GM21526 (cell line): ENCODE measurements around the gene RPS6KB1.
"Not testable (repeated sequence)": the region's sequence is repeated elsewhere in the genome, so short reads cannot be mapped to it uniquely, and the experiment has no call there.

Experiments used
- ATAC-seq: cut with Tn5 transposase; IDR thresholded peaks from one replicate; pipeline ENCODE4 v1.9.1; 2021; ENCODE audit warnings: moderate library complexity; ENCODE audit not compliant: unreplicated experiment, low FRiP score

Gene RPS6KB1

DNA sequence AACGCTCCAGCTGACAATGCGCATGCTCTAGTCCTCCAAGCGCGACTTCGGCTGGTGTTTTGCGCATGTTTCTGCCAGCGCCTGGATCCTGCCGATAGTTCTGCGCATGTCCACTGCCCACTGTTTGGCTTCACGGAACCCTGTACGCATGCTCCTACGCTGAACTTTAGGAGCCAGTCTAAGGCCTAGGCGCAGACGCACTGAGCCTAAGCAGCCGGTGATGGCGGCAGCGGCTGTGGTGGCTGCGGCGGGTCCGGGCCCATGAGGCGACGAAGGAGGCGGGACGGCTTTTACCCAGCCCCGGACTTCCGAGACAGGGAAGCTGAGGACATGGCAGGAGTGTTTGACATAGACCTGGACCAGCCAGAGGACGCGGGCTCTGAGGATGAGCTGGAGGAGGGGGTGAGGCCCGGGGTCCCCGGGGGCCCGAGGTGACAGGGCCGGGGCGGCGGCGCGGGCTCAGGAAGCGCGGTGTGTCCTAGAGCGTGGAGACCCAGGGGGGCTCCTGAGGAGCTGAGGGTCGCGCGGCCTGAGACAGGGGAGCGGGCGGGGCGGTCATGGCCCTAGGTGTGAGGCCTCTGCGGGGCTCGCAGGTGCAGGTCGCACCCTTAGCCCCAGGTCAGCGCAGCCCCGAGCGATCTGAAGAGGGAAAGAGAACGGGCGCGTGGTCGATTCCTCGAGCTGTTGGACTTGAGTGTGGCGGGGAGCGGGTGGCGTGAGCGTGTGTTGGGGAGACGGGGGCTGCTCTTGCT, at the start of gene RPS6KB1, which contains the start of gene TUBD1:
TSS of gene RPS6KB1 (plus strand) at position 198 of the 752 bp plus-strand sequence. CDS start at position 262, 64 bp downstream.
TSS of gene TUBD1 (minus strand) at position 20 of the 752 bp plus-strand sequence. CDS start 1,941 bp downstream, outside the sequence.
- ATAC-seq: peak; percentile 83

DNA sequence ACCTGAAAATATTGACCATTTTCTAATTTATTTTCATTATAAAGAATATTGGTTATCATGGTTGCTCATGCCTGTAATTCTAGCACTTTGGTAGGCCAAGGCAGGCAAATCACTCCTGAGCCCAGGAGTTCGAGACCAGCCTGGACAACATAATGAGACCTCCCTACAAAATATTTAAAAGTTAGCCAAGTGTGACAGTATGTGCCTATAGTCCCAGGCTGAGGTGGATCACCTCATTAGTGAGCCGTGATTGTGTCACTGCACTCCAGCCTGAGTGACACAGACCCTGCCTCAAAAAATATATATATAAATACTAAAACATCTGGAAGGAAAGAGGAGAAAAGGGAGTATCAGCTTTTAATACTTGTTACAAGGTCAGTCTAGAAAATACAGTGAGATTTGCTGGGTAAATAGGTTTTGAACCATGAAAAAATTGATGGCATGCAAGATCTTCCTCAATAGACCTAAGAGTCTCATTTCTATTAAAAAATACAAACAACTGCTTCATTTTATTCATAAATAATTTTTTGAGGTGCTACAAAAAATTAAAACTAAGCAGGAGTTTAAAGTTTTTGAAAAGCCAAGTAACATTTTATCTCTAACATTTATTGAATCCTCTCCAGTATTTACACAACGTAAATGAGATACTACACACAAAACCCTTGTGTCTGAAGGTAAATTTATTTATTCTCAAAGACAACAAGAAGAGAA, 47.9 kb upstream of the RPS6KB1 start:
- ATAC-seq: no peak

DNA sequence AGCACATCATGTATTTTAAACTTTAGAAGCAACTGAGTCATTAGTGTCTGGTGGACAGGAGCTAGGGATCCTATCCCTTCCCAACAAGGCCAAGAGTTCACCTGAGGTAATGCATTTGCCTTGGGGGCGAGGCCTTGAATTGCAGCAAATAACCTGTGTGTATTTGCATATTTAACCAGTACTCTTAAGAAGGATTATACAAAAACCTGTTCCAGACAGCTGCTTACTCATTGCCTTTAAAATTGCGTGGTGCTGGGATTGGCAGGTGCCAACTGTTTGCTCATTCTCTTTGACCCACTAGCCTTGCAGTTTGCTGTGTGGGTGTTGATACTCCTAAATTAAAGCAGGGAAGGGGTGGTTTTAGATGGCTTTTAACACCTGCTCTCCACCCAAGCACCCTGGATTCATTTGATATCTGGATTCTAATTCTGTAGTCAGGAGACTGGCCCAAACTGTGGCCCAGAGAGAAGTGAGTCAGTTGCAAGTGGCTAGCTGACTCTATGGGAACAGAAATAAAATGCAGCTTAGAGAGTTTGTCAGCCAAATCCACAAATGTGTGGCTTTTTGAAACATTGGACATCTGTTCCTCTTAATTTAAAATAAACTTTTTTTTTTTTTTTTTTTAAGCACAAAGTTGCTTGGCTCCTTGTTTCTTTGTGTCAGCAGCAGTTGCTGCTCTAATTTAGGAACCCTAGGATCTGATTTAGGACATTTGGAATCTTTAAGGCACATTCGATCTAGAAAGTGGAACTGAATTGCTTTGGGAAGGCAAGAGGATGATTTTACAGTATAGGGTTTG, 47.1 kb upstream of the RPS6KB1 start:
- no peak for ATAC-seq

DNA sequence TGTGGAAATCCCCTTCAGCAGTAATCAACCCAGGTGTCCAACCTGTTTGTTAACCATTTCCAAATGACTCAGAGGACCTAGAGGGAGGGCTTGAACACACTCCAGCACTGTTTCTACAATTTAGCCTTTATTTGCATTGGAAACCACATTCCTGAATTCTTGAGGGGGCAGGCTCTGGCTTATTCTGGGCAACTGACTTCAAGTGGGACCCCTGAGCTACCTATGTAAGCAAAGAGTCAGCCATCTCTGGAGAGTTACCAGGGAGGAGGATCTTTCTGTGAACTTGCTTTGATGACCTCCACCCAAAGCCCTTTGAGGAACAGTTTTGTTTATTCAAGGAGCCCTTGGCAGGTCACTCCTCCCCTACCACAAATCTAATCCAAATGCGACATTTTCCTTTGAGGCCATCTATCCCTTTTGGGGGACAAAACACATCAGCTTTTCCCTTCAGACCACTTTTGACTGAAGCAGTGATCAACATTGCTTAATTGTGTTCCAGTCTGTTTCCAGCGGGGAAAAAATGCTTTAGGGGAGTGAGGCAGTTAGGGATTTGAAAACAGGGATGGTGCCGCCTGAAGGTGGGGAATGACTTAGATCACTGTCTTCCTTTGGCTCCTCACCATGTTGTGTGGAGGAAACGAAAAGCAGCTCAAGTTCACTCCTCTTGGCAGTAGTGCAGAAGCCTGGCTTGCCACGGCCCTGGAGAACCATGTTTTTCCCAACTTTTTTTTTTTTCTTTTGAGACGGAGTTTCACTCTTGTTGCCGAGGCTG, 46.3 kb upstream of the RPS6KB1 start:
- peak; percentile 42 for ATAC-seq

DNA sequence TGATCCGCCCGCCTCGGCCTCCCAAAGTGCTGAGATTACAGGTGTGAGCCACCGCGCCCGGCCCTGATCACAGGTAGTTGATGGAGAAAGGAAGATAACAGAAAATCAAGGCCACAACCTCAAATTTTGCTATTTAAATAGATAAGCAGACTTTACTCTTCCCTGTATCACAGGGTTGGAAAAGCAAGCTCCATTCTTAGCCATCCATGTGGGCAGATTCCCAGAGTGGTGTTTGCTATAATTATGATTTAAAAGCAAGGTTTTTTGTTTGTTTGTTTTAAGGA, 44.6 kb upstream of the RPS6KB1 start:
- ATAC-seq: no peak

DNA sequence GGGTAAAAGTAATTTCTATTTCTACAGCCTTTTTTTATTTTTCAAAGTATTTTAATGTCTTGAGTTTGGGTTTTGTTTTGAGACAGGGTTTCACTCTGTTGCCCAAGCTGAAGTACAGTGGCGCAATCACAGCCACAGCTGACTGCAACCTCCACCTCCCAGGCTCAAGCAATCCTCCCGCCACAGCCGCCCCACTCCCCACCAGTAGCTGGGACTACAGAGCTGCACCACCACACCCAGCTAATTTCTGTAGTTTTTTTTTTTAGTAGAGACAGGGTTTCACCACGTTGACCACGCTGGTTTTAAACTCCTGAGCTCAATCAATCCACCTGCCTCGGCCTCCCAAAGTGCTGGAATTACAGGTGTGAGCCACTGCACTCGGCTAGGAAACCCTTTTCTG, 44.1 kb upstream of the RPS6KB1 start:
- ATAC-seq: no peak

DNA sequence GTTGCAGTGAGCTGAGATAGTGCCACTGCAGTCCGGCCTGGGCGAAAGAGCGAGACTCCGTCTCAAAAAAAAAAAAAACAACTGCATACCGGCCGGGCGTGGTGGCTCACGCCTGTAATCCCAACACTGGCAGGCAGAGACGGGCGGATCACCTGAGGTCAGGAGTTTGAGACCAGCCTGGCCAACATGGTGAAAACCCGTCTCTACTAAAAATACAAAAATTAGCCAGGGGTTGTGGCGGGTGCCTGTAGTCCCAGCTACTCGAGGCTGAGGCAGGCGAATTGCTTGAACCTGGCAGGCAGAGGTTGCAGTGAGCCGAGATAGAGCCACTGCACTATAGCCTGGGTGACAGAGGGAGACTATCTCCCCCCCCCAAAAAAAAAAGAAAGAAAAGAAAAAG, 42.6 kb upstream of the RPS6KB1 start:
- not testable (repeated sequence) for ATAC-seq

DNA sequence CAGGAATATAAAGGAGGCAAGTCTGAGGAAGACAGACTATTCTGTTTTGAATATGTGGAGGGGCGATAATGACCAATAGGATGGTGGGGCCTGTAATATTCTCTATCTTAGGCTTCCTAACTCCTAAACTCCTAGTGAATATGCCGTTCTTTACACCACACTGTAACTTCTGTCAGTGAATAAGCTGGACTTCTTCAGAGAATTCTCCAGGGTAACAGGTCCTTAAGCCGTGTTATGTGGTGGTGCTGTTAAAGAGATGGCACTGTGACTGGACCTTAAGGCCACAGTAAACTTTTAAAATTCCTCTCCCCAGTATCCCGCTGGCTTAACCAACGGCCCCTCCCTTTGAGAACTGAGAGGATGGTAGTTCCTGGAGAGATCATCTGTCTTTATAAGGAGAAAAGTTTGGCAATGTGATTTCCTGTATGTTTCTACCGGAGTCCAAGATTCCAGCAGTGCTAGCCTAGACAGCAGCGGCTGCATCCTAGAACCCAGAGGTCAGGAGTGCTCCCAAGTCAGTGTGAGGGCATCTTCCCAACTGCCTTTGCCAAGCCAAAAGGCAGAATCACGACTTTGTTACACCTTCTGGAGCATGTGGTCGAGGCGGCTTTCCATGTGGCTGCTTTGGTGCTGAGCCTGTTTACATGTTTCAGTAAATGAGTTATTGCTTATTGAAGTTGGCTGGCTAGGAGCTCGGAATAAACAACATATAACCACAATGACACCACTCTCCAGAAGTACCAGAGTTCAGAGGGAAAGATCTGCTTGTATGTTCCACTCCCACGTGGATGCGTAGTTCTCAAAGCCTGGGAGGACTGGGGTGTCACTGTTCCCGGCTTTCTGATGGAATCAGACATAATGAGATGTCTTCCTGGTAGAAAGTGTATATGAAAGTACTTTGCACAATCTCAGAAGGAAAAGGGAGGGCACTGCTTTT, 41.2 kb upstream of the RPS6KB1 start:
- no peak for ATAC-seq

DNA sequence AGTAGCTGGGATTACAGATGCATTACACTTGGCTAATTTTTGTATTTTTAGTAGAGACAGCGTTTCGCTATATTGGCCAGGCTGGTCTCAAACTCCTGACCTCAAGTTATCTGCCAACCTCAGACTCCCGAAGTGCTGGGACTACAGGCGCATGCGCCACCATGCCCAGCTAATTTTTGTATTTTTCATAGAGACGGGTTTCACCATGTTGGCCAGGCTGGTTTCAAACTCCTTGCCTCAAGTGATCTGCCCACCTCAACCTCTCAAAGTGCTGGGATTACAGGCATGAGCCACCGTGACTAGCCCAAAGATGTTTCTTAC, 40.1 kb upstream of the RPS6KB1 start:
- not testable (repeated sequence) for ATAC-seq

DNA sequence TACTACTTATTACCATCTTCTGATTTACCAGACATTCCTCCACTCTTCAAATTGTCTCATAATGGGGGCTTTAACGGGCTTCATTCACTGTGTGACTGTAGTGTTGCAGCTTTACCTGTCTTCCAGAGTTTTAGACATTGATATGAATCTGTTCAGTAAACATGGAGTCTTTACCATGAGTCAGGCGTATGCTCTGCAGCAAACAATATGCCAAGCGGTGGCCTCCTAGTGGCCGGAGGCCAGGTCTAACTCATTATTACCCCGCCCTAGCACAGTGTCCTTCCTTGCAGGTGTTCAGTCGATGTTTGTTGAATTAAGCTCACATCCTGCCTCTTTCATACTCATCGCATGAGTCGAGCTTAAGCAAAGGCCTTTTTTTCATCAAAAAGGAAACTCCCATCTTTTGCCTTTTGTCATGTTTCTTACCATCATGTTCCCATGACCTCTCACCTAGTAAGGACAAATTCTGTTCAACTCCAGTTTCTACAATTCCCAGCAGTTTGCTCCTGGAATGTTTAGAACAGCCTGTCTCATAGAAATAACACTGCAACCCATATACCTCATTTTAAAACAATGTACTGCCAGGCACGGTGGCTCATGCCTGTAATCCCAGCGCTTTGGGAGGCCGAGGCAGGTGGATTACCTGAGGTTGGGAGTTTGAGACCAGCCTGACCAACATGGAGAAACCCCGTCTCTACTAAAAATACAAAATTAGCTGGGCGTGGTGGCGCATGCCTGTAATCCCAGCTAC, 39.6 kb upstream of the RPS6KB1 start:
- ATAC-seq: peak; percentile 49

DNA sequence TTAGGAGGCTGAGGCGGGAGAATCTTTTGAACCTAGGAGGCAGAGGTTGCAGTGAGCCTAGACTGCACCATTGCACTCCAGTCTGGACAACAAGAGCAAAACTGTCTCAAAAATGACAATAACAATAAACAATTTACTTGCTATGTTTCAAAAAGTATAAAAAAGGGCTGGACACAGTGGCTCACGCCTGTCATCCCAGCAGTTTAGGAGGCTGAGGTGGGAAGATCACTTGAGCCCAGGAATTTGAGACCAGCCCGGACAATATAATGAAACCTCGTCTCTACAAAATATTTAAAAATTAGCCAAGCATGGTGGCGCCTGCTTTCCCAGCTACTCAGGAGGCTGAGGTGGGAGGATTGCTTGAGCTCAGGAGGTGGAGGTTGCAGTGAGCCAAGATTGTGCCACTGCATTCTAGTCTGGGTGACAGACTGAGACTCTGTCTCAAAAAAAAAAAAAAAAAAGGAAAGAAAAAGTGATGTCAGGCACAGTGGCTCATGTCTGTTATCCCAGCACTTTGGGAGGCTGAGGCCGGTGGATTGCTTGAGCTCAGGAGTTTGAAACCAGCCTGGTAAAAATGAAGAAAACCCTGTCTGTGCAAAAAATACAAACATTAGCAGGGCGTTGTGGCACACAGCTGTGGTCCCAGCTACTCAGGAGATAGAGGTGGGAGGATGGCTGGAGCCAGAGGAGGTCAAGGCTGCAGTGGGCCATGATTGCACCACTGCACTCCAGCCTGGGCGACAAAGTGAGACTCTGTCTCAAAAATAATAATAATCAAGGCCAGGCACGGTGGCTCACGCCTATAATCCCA, 38.8 kb upstream of the RPS6KB1 start:
- not testable (repeated sequence) for ATAC-seq

DNA sequence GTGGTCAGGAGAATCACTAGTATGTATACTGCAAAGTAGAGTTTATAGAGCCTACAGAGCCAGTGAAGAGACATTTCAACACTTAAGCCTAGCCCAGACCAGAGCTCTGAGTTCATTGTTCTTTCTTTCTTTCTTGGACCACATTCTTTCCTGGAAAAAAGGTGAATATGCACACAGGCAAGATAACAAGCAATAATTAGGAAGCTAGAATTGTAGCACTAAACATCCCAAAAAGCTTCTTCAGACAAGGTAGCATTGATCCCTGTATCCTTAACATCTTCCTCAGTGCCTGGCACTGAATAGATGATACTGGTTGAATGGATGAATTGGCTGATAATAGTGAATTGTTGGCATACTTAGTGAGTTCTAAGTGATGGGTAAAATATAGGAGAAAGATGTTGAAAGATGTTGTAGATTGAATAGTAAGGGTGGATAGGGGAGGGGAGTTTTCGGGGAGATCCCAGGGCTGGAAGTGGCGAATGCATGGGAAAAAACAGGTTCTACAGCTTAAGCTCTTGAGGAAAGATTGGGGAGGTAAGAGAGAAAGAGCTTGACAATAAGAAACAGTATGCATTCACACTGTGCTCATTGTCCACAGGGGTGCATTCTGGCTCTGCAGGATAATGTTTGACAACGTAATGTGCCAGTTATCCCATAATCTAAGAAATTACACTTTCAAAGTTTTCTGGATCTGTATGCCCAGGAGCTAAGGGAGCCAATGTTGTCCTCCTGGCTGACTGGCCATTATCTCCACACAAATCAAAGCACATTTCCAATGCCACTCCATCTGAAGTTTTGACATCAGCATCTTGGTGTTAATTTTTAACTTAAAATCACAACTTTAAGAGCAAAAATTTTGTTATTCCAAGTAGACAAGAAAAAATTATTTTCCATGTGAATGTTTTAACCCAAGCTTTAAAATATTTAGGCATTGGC, 35.8 kb upstream of the RPS6KB1 start:
- ATAC-seq: no peak

DNA sequence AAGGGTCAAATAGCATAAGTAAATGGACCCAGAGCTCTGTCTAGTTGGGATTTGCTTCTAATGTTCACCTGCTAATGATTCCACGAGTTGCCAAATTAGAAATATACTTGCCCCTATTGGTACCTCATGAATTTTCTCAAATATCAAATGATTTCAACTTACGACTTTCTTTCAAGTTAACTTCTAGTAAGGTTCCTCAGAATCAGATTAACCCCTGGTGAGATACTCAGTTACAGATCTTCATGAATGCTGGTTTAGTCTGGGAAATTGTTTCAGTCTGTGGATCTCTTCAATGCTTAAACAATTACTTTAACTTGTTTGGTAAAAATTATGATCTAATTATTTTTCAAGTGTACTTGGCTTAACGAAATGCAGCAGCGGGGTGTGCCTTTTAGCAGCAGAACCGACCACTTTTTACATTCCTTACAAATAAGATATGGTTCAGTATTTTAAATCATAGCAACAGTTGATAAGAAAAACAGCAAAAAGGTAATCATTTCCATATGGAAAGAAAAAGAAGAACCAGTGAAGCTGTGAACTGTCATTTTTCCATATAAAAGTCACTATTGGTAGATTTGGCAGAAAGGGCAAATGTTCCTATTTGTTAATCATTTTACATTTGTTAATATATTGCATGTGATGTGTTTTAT, 34.6 kb upstream of the RPS6KB1 start:
- ATAC-seq: no peak

DNA sequence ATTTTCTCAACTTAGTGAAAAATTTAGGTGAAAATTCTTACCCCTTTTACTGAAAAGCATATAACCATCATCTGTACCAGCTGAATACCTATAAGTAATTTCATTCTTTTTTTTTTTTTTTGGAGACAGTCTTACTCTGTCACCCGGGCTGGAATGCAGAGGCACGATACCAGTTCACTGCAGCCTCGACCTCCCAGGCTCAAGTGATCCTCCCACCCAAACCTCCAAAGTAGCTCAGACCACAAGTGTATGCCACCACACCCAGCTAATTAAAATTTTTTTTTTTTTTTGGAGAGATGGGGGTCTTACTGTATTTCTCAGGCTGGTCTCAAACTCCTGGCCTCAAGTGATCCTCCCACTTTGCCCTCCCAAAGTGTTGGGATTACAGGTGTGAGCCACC, 34.0 kb upstream of the RPS6KB1 start:
- no peak for ATAC-seq

DNA sequence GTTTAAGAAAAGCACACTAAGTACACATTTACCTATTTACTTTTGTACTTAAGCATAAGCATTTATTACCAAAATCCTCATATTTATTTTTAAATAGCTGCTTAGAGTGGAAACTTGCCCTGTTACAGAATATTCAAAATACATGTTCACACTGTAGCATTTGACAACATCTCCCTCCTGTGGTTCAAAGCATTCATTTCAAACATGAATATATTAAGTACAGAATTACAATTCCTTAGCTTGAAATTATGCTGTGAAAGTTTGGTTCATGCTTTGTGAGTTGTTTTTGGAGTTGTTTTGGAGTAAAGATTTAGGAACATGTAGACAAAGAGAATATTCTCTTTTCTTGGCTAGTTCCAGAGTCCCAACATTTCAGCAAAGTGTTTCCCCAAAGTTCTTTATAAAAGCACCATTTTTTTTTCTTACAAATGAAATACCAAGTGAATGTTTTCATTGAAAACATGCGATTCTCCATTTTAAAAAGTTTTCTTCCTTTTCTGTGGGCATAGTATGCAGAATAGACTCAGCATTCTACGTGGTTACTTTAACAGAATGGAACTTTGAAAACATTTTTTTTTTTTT, 33.4 kb upstream of the RPS6KB1 start:
- no peak for ATAC-seq

DNA sequence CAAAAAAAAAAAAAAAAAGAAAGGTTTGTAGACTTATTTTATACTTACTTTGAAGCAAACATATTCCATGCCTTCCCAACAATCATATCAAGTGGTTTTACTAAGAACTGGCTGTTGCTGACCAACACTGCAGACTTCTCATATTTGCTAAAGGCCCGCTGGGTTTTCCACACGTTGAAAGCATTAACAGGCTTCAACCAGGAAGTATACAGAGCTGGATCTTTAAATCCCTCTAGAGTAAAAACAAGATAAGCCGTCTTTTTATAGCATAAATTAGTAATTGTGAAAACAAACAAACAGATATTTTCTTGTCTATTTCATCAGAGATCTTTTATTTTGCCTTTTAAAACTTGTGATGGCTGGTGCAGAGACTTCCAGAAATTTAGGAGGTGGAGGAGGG, 29.3 kb upstream of the RPS6KB1 start:
- ATAC-seq: no peak
